IPS DF 19.7 (cell line): Measurements from ENCODE around the gene TNFRSF4.

ENCODE experiments used
- DNase-seq: peaks from one replicate; pipeline ENCODE4 v3.0.0-alpha.2; 2013; ENCODE audit warnings: low read depth, low spot score

Gene TNFRSF4

DNA sequence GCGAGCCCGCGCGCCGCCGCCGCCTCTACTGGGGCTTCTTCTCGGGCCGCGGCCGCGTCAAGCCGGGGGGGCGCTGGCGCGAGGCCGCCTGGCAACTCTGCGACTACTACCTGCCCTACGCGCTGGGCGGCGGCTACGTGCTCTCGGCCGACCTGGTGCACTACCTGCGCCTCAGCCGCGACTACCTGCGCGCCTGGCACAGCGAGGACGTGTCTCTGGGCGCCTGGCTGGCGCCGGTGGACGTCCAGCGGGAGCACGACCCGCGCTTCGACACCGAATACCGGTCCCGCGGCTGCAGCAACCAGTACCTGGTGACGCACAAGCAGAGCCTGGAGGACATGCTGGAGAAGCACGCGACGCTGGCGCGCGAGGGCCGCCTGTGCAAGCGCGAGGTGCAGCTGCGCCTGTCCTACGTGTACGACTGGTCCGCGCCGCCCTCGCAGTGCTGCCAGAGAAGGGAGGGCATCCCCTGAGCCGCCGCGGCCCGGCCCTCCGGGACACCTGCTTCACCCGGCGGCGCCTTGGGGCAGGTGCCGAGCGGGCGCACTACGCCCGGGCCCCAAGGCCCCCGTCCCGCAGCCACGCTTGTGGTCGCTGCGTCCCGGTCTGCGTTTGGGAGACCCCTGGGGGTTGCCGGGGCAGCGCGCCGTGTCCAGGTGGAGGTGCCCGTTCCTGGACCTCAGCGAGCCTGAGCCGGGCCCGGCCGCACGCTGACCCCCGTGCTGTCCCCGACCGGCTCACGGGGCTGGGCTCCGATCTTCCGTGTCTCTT, 19.0 kb upstream of the TNFRSF4 start:
- no peak for DNase-seq

DNA sequence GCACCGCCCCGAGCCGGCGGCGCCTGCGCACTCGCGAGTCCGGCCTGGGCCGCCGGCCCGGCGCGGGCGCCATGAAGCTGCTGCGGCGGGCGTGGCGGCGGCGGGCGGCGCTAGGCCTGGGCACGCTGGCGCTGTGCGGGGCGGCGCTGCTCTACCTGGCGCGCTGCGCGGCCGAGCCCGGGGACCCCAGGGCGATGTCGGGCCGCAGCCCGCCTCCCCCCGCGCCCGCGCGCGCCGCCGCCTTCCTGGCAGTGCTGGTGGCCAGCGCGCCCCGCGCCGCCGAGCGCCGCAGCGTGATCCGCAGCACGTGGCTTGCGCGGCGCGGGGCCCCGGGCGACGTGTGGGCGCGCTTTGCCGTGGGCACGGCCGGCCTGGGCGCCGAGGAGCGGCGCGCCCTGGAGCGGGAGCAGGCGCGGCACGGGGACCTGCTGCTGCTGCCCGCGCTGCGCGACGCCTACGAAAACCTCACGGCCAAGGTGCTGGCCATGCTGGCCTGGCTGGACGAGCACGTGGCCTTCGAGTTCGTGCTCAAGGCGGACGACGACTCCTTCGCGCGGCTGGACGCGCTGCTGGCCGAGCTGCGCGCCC, 18.3 kb upstream of the TNFRSF4 start, which contains the start of gene B3GALT6:
B3GALT6 (plus strand) TSS at position 30 of the 588 bp plus-strand sequence; CDS start at position 72, 42 bp downstream.
- DNase-seq = no peak

DNA sequence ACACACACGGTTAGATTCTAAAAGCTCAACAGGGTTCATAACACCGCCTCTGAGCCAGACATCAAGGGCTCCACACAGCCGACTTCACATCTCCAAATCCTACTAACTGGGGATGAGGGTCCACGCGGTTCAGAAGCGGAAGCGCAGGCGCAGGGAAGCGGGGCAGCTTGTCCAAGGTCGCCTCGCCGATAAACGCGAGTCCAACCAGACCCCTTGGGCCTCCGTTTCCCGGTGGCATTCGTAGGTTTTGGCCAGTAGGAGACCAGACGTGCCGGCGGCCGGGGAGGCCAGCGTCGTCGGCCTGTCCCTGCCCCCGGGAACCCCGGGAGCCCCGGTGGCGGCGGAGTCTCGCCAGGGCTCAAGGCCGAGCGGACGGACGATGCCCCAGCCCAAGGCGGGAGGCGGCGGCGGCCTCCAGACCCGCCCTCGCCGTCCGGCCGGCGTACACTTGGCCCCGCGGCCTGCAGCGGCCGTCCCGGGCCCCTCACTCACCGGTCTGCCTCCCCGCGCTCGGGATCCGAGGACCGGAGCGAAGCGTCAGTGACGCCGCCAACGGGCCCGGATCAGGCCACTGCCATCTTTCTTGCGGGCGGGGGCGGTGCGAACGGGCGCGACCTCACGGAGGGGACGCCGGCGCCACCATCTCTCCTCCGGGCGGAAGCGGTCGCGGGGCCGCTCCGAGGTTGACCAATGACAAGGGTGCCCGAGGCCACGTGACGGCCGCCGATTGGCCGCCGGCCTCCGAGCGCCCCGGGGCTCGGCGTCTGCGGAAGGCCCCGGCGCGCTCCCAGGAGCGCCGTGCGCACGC, 17.7 kb upstream of the TNFRSF4 start, which contains the start of gene SDF4:
SDF4 (minus strand) TSS at position 602 of the 808 bp plus-strand sequence. CDS start 3,229 bp downstream, outside the sequence.
- peak; percentile 75 for DNase-seq

DNA sequence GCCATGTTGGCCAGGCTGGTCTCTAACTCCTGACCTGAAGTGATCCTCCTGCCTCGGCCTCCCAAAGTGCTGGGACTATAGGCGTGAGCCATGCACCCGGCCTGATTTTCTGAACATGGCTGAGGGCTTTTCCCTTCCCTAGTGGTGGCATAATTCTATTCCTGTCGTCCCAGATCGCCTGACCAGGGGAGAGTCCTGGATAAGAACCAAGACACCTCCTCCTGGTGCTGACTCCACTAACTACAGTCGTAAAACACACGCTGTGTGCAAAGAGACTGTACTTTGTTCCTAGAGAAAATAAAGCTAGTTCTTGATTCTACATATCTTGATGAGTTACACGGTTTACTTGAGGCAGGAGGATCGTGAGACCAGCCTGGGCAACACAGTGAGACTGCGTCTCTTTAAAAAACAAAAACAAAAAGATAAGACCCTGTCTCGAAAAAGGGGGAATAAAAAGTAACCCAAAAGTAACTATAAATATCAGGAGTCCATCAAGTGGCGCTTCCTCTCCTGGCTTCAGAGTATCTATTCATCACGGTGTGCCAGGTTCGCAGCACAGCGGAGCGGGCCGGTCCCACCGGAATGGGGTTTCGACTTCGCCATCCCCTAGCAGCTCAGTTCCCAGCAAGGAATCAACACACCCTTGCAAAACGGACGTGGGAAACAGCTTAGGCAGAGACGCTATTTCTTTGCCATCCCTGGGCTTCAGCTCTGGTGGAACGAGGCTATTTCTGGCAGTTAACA, 16.9 kb upstream of the TNFRSF4 start:
- DNase-seq = no peak

DNA sequence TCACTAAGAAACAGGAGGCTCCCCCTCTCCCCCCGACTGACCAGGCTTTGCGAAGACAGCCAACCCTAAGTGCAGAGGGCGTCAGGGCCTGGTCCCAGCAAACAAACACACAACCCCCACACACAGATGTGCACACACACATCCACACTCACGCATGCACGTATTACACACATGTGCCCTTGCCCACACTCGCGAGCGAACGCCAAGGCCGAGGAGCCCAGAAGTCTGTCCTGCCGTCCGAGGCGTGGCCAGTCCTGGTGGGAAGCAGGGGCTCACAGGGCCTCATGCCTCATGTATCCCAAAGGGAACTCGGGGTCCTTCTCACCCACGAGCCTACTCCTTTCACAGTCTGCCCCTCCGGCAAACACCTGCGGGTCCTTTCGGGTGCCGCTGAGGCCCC, 15.8 kb upstream of the TNFRSF4 start:
- DNase-seq = no peak

DNA sequence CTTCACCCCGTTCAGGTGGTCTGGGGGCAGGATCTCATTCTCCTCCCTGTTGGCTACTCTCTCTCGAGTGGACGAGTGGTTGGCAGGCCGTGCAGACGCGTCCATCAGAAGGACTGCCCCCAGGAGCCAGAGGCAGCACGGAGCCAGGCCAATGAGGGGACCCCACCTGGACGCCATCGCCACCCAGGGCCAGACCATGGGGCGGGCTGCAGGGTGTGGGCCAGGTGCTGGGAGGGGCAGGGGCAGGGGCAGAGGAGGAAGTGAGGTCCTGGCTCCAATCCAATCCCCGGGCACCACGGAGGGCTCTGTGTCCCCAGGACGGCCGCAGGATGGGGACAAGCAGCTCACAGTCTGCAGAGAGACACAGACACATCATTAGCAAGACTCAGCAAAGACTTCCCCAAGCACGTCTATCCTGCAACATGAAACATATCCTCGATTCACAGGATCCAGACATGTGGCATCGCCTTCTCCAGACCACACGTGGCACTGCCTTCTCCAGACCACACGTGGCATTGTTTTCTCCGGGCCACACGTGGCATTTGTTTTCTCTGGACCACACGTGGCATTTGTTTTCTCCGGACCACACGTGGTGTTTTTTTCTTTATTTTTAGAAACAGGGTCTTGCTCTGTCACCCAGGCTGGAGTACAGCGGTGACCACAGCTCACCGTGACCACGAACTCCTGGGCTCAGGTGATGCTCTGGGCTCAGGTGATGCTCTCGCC, 14.8 kb upstream of the TNFRSF4 start:
- no peak for DNase-seq

DNA sequence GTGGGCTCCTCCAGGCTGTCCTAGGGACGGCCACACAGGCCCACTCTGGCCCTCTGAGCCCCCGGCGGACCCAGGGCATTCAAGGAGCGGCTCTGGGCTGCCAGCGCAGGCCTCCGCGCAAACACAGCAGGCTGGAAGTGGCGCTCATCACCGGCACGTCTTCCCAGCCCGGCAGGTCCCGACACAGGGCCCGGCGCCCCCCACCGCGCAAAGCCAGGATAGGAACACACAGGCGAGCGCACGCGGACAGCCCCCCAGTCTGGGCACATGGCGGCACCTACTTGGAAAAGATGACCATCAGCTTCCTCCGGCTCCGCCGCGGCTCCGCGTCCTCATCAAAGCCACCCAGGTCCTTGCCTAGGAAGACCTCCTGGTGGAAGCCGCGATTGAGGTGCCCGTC, 14.2 kb upstream of the TNFRSF4 start:
- DNase-seq = no peak

DNA sequence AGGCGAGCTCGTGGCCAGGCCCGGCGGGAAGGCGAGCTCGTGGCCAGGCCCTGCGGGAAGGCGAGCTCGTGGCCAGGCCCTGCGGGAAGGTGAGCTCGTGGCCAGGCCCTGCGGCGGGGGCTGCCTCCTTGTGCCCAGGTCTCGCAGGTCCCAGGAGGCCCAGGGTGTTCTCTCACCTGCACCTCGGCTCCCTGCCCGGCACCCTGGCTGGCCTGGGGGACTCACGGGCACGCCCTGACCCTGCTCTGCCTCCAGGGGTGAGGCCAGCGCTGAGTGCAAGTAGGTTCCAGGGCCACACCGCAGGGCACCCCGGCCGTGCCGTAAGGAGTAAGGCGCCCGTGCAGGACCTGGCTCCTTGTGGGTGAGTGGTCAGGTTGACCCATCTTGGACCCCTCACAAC, 13.4 kb upstream of the TNFRSF4 start:
- DNase-seq = no peak

DNA sequence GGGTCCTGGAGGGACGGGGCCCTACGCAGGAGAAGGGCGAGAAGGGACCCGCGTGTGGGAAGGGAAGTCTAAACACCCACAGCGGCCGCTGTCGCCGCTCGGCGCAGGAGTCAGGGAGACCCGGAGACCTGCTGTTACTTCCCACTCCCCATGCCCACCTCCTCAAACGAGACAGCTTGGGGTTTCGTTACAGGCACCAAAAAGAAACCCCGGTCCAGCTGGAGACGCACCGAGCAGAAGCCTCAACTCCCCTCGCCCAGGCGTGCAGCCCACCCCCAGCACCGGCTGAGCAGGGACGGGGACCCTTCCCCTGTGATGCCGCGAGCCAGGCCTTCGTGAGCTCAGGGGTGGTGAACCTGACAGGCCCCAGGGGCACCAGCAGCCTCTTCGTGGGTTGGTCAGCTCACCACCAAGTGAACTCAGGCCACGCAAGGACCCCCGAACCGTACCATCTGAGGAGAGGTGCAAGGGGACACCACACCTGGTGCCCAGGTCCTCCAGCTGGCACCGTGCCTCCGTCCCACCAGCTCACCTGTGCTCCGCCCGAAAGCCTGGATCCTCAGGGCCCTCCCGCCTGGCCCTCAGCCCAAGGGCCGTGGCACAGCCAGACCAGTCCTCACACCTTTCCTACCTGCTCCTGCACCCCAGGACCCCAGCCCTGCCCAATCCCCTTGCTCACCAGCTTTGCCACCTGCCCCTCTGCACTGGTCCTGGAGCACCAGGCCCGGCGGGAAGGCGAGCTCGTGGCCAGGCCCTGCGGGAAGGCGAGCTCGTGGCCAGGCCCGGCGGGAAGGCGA, 12.8 kb upstream of the TNFRSF4 start:
- DNase-seq = no peak

DNA sequence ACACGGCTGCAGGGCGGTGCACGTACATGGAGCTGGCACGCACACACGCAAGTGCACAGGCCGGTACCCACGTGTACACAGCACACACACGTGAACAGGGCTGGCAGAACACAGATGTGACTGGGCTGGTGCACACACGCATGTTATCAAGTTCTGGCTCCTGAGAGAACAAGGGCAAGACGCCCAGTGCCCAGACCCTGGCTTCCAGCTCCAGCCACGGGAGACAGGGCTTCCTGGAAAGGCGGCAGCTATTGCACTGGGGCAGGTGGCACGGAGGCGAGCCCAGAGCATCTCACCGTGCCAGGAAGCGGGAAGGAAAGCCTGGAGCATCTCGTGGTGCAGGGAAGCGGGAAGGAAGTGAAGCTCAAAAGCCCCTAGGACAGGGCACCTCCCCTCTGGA, 12.0 kb upstream of the TNFRSF4 start:
- DNase-seq = no peak

DNA sequence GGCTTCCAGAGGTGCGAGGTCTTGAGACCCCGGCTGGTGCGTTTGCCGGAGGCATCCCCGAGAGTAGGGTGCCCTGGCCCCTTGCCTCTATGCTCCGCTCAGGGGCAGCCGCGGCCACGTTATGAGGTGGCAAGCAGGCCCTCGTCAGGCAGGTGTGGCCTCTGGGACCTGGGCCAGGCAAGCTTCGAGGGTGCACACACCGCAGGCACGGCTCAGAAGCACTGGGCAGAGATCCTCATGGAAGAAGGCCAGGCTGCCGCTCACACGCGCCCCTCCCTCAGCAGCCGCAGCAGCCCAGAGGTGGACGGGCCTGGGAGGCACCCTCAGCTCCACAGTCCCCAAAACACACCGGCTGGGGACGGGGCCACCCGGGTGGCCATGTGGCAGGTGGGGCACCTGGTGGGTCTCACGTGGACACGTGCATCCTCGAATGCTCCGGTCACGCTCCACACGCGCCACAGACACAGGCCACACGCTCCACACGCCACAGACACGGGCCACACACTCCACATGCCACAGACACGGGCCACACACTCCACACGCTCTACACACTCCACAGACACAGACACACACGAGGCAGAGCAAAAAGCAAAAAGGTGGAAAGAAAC, 11.4 kb upstream of the TNFRSF4 start:
- DNase-seq = no peak

DNA sequence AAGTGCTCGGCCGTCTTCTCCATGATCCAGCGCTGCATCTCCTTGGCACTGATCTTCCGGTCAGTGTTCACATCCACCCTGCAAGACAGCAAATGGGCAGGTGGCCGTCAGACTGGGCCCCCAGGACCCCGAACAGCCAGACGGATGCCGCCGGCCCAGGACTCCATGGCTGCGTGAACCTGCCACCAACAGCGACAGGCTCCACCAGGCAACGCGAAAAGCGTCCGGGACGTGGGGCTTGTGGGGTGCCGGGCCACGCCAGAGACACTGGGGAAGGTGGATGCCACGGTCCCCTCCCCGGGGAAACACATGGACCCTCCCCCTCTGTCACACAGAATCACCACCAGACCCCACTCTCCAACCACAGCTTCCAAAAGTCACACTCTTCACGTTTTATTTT, 9.9 kb upstream of the TNFRSF4 start:
- no peak for DNase-seq

DNA sequence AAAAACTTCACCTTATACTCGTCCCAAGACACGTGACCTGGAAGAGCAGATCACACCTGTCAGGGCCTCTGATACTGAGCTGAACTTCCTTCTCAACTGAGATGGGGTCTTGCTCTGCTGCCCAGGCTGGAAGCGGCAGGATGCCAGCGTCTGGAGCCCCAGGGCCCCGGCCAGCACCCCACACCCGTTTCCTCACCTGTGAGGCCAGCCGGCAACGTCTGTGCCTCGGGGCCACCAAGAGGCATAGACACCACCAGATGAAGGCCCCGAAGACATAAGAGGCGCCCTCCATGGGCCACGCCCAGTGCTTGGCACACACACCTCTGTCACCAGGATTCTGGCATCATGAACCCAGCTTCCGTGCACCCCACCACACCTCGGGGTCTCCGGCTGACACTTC, 9.4 kb upstream of the TNFRSF4 start:
- no peak for DNase-seq

DNA sequence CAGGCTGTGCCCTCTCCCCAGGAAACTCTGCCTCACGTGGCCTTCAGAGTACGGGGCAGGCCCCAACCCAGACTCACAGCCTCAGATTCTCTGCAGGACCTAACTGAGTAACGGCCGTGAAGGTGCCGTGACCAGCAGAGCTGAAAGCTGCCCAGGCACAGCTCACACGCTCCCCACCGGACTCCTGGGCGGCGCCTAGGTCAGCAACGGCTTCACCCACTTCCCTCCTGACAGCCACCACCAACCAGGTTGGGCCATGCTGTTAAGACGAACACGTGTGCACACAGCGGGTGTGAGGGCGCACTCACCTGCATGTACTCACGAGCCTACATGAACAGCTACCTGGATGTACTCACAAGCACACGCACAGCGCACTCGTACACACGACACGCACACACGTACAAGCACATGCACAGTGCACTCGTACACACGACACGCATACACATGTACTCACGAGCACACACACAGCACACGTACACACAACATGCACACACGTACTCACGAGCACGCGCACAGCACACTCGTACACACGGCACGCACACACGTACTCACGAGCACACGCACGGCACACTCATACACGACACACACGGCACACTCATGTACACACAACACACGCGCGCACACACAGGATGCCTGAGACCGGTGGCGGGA, 8.7 kb upstream of the TNFRSF4 start:
- DNase-seq = no peak

DNA sequence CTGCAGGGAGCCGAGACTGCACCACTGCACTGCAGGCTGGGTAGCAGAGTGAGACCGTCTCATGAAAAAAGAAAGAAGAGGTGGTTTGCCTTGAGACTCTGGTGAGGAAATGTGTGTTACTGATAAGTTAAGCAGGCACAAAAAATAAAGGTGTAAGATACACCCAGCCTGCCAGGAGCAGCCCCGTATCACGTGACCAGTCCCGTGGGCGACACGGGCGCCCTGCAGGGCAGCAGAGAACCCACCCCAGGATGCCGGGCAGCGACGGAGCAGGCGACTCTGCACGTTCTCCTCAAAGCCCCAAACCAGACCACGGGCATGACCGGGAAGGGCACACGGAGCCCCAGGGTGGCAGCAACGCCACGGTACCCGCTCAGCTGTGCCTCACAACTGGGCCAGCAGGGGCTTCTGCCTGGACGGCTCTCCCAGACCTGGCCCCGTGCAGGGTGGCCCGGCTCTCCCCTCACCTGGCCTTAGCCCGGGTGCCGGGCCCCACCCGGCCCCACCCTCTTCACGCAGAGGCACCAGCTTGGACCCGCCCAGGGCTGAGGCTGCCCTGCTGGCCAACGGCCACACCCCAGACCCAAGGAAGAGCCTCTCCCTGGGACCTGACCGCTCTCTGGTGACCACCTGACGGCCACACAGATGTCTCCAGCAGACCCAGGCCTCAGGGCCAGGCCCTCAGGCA, 8.1 kb upstream of the TNFRSF4 start:
- no peak for DNase-seq

DNA sequence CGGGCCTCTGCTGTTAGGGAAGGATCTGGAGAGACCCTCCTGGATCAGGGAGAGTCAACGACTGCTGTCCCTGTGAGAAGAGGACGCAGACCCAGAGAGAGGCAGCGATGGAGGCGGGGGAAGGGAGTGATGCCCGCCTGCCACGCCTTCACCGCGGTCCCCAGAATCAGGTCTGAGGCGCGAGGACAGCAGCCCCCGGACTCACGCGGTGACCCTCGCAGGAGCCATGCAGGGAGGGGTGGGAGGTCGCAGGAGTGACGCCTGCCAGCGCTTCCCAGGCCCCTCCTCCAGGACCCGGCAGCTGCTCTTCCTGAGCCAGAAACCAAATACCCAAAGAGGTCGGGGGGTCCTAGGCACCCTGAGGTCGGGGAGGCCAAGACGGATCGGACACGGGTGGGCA, 6.2 kb upstream of the TNFRSF4 start:
- DNase-seq = no peak

DNA sequence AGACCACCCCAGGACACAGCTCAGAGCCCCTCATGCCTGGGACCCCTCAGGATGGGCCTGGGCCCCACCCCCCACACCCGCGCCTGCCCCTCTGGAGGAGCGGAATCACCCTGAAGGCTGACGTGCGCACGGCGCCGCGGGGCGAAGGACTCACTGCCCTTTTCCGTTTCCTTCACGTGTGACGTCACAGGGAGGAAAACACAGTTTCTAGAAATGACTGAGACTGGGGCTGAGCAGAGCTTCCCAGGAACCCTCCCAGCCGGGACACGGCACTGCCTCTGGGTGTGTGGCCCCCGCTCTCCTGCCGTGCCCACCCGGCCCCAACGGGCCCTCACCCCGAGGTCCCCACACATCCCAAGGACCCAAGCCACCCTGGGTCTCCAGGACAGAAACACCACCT, 5.4 kb upstream of the TNFRSF4 start:
- no peak for DNase-seq

DNA sequence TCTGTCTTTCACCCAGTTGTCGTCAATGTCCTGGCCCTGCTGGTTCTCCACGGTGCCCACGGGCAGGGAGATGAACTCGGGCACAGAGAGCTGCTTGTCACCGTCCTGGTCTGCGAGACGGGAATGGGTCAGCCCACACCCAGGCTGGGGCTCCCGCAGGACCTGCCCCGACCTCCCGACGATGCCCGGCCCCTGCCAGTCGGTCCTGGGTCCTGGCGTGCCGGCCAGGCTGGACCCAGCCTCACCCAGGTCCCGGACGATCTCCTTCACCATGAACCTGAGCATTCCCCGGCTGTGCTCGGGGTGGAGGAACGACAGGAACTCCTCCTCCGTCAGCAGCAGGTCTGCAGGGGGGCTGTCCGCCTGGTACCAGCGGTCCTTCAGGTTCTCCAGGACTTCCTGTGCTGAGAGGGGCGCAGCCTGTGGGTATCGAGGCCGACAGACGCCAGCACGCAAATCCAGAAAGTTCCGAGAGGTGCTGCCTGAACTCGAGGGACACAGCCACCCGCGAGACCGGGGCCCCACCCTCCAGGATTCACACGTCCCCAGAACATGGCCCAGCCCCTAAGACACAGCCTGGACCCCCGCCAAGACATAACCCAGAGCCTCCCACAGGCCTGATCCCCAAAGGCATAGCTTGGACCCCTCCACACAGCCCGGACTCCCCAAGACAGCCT, 4.7 kb upstream of the TNFRSF4 start:
- no peak for DNase-seq
